ENCODE measurements around the gene LINC00305. TPM values are rescaled to one million over a fixed set of nuclear protein-coding genes. Genes with fewer than 3 reads are reported as not detected.

The LINC00305 gene
- total and polyA plus RNA-seq, 10 of the 15 experiments (the other 5 are each of a cell fraction or from before 2014, with no cell fraction given): 0.11 to 19.4 (median 0.26) TPM; not detected in 7

GRCh38 chr18:64131314-64131713, 17.6 kb downstream of the LINC00305 start (continued):
- TF ChIP-seq REST (IDR thresholded peaks at IDR 0.05; ENCODE audit: low read depth, low read length) (no peak), SIN3A (IDR thresholded peaks at IDR 0.05; ENCODE audit: low read depth, low read length) (no peak), NFYA (IDR thresholded peaks at IDR 0.05; ENCODE audit: borderline replicate concordance, low read depth, low read length) (no peak), E4F1 (IDR thresholded peaks at IDR 0.05; ENCODE audit: borderline replicate concordance, partially characterized antibody) (no peak), EZH2 (IDR thresholded peaks at IDR 0.05; ENCODE audit: borderline replicate concordance, control insufficient read depth, low read depth, low read length) (no peak), SMARCA5 (IDR thresholded peaks at IDR 0.05) (no peak), BCLAF1 (IDR thresholded peaks at IDR 0.05) (no peak)

Measured in GM12878 (cell line).